Measurements from ENCODE around the gene EHD4.

The EHD4 gene

DNA sequence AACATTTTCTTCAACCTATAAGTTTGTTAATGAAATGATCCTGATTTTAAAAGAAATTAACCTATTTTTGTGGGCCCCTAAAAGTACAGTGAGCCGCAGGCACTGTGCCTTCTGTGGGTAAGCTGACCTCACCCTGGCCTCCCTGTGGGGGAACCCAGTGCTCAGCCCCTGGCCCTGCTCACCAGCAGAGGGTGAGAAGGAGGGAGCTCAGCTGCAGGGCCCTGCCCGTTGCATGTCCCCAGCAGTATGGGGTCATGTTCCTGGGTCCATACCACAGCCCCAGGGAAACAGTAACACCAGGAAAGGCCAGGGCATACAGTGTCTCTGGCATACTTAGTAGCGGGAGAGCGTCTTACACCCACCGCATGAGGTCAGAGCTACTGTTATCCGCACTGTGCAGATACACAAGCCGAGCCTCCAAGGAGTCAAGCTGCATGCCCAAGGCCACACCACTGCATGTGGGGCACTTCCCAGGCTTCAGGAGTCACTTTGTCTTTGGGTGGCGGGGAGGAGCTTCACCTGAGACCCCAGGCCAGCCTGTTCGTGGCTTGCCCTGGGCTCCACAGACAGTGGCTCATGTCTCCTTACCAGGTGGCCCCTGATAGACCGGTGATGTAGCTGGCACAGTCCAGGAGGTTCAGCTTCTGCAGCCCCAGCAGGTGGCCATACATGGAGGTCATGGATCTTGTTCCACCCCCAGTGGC, 22.6 kb upstream of the EHD4 start:
- no peak for FAIRE-seq

DNA sequence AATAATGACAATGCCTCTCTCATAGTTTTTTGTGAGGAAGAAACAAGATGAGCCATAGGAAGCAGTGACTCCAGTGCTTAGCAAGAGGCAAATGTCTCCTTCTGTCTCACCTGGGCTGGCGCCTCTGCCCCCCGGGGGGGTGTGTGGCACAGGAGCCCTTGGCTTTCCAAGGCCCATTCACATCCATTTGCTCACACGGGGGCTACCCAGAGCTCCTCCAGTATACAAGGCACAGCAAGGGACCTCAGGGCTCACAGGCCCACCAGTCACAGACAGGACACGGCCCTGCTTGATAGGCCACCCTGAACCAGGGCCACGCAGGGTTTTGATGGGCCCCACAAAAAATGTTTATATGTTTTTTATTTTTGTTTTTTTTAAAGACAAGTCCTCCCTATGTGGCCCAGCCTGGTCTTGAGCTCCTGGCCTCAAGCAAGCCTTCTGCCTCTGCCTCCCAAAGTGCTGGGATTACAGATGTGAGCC, 21.9 kb upstream of the EHD4 start:
- FAIRE-seq = no peak

DNA sequence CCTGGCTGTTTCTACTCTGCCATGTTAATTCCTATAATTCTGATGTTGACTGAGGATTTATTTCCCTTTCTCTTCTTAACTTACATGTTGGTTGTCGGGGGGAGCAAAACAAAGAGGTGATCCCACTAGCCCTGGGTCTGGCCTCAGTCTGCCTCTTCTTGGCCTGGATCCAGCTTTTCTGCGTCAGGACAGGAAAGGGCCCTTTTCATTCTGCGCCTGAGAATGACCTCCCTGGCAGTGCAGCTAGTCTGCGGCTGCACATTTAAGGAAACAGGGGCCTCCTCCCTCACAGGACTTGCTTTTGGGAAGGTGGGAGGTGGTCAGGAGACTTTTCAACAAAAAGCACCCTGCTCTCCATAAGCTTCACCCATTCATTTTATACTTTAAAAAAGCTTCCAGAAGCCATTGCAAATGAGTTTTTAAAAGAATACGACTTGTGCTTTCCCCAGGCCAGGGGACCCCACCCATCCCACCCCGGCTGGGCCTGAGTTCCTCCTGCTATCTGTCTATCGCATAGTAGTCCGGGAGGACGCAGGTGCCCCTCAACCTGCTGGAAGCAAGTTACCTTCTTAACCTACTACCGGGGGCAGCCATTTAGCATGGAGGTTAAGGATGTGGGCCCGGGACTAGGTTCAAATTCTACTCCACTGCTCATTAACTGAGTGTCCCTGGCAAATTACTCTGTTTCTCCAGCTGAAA, 21.3 kb upstream of the EHD4 start:
- FAIRE-seq = no peak

DNA sequence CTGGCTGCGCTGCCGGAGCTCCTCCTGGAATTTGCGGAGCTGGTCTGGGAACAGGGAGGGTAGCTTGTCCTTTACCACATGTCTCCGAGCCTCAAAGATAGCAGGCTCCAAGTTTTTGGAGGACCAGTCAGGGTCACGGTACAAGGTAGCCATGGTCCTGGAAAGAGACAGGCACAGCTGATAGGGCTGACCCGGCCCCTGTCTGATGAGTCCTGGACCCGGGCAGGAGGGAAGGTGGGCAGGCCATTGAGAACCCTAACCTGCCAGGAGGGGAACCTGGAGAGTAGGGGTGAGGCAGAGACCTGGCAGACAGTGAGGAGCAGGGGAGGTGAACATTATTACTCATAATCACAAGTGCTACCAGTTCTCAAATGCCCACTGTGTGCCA, 20.4 kb upstream of the EHD4 start:
- no peak for FAIRE-seq

DNA sequence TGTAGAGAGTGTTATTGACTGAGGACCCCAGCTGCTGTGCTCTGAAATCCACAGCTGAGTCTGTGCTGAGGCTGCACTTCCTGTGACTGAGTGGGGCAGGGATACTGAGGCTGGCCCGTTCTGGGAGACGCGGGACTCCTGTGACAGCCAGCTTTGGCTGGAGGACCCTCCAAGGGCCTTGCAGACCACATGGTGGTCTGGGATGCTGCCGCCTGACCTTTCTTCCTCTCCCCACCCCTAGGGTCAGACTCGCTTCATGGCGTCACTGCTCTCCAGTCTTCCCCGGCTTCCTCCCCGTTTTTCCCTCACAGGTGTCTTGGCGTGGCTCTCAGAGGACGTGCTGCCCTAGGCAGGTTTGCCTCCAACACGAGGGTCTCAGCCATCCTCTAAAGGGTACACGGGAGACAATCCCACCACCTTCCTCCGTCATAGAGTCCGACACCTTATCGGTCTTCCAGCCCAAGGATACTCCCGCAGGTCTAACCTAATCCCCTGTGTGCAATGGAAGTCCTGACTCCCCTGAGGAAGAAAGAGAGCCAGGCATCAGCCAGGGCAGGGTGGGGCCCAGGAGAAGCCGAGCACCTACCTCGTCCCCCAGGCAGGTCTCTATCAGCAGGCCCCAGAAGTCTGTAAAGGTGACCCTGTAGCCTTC, 19.9 kb upstream of the EHD4 start:
- no peak for FAIRE-seq

DNA sequence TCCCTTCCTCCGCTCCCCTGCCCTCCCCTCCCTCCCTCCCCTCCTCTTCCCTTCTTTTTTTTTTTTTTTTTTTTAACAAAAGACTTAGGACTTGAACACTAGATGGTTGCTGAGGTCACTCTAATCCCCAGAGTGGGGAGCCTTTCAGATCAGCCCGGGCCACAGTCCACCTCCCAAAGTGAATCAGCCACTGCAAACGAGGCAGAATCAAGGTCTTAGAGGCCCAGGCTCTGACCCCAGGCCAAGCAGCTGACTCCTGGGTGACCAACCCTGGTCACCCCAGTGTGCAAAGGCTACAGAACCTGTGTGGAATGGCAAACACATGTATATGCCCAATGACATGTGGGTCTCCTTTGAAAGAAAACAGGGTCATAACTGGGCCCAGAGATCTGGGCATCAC, 18.3 kb upstream of the EHD4 start:
- no peak for FAIRE-seq

DNA sequence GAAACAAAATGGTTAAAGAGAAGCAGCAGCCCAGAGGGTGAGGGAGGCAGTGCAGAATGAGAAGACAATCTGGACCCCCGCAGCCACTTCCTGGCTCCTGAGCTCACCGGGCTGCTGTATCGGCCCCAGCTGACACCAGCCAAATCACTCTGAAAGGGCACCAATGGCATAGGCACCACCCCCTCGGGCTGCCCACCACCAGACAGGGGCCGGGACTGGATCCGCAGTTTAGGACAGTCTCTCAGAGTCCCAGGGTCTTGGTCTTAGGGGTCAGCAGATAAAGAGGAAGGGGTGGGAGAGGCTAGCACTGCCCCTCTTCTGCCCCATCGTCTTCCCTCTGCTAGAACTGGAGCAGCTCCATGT, 17.9 kb upstream of the EHD4 start:
- no peak for FAIRE-seq

DNA sequence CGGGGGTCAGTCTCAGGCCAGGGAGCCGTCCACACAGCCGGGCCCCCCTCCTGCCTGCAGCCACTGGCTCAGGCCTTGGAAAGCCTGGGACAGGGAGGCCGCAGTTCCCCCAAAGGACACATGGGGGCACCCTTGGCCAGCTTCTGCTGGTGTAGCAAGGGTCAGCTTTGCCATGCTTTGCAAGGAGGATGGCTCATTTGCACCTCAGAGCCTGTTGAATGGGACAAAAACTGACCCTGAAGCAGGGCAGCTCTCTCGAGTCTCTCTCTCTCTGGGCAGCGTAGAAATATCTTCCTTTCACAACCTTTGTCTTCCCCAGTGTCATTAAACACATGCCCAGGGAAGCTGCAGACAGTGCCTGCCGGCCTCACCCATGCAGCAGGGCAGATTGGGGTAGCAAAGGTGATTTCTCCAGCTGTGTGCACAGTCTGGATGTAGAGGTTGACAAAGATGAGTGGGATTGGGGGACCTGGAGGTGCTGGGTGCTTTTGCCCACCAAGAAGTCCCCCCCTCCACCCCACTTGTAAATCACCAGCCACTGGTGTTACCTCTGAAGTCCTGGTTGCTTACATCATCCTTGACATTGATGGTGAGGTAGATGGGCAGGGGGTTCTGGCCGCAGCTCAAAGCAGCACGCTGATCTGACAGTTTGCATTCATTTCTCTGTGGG, 17.4 kb upstream of the EHD4 start:
- no peak for FAIRE-seq

DNA sequence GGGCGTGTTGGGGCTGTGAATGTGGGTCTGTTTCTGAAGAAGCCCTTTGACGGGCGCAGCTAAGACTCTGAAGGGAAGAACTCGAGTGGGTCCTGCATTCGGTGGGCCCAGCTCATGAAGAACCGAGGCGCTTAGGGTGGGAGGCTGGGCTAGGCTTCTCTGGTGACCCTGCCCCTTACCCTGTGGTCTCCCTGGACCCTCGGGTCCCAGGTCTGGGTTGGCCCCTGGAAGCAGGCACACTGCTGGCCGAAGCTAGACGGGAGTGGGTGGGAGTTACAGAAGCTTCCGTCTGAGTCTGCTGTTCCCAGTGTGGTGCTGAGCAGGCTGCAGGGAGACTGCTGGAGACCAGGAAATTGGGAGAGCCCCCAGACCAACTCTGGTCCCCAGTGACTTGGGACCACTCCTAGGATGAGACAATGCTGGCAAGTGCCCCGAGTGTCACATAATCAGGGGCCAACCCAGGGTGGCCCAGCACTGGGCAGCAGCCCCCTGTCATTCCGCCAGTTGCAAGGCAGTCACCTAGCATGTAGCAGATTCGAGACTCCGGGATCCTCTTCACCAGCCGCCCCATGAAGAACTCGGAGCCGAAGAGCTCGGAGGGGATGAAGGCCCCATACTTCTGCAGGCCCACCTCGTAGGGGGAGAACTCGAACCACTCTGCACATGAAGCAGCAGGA, 16.7 kb upstream of the EHD4 start:
- no peak for FAIRE-seq

DNA sequence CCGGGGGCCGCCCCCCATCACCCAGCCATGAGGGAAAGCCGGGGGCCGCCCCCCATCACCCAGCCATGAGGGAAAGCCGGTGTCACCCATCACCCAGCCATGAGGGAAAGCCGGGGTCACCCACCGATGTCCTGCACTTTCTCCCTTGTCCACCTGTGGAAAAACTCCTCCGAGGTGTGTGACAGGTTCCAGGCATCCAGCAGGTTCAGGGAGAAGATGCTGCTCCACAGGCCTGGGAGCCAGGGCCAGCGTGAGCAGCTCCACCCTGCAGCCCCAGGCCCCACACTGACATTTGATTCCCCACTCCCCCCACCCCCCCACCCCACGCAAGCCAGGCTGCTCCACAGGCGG, 15.5 kb upstream of the EHD4 start:
- FAIRE-seq = no peak

DNA sequence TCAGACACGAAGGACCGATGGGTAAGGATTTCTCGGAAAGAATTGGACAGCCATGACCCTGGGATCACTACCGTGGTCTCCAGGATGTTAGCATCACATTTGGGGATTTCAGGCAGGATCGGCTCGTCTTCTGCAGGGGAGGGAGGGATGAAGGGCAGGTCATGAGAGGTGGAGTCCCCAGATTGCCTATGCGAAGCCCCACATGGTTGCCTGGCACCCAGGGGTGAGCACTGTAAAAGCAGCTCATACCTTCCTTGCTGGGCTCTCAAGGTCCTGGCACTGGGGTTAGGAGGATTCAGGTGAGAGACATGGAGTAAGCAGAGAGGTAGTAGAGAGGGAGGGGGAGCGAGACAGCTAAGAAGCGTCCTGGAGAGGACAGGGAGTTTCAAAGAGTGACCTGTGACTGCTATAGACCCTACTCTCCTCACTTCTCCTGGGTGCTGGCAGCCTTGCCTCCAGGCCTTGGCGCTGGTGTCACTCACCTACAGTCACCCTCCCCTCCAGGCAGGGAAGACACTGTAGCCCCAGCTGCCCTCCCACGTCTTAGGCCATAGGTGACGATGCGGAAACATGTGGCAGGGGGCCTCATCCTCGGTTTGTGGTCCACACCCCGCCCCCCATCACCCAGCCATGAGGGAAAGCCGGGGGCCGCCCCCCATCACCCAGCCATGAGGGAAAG, 15.0 kb upstream of the EHD4 start:
- FAIRE-seq = no peak

DNA sequence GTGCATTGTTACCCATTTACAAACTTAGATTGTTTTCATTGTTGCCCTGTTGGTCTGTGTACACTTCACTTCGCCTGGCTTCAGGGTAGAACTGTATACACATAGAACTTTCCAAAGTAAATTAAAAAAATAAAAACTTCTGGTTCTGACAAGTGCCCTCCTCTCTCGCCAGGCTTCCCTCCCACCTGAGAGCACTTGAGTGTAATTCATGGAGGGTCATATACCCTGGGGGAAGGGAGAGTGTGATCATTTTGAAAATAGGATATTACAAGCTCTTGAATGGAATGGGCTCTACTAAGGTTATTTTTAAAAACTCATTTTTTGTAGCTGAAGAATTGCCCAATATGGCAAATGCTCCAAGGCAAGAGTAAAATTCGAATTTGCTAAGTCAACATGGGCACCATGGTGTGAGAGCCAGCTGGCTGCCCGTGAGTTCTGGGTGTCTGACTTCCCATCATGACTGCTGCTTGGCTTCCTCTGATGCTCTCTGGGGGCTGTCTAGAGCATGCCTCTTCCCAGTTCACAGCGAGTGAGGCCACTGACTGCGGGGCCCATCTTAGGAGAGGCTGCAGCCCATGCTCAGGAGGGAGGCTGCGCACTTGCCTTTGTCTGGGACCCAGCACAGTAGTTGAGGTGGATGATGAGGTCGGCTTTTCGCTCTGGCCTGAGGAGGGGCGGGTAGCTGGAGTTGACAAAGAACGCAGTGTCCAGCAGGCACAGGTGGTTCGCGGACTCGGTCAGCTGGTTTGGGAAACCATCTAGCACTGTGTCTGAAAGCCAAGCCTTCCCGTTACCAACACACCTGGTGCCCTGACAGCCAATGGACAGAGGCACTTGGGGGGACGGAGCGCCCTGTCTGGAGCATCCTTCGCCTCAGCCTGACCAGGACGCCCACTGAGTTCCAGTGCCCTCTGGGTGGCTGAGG, 13.1 kb upstream of the EHD4 start:
- no peak for FAIRE-seq

DNA sequence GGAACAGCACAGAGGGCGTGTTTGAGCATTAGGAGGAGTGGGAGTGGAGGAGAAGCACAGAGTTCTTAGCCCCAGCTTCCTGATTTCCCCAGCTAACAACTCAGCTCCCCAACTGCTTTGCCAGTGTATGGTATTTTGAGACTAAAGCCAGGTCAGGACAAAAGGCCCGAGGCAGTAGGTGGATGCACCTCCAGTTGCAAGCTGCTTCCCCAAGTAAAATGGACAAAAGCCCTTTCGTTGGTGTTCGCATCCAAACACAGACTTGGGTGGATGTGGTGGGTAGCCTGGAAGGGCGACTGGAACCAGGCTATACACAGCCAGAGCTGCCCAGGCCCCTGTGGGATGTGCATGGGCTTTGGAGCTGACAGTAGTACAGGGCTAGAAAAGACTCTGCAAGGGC, 12.3 kb upstream of the EHD4 start:
- no peak for FAIRE-seq

DNA sequence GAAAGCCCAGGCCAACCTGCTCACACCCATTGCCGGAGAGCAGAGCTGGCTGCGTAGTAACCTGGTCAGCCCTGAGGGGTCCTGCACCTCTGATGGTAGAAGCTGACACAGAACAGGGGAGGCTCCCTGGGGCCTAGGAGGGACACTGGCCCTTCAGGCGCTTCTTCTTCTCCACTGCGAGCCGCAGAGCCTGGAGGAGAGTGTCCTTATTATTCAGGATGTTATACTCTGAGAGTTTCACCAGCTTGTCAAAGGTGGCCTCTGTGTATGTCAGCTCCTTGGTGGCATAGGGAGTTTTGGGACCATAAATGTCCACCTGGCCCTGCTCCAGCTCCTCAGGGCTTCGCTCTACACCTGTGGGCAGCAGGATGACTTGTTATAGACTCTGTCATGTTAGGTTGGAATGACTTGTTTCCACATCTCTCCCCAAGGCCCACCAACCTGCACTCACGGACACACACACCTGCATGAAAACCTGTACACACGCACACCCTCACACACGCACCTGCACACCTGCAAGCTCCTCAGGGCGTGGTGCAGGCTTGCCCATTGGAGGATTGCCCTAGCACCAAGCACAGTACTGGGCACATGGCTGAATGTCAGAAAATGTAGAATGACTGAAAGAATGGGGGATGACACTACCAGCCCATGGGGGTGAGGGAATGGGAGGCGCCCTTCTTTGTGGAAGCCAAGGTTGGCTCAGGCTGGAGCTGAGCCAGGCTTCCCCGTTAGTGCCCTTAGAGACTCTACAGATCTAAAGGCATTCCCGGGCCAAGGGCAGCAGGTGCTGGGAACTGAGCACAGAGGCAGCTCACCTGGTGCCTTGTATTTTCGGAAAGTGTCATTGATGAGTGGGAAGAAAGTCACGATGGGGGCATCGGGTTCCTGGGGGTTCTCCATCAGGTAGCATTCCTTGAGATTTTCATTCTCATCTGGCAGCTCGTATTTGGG, 11.5 kb upstream of the EHD4 start:
- no peak for FAIRE-seq

DNA sequence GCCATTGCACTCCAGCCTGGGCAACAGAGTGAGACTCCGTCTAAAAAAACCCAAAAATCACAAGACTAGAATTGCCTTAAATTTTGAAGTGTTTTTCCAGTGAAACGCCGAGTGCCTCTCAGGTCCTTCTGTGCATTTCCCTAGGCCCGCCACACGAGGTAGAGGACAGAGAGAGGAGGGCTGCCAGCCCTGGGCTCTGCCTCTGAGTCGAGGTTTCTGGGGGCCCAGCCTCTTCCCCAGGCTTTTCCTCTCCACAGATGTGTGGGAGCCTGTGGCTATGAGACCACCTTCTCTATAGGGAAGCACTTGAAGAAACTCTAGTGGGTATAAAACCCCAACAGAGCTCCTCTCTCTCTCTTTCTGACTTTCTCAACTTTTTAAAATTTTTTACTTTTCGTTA, 10.9 kb upstream of the EHD4 start:
- FAIRE-seq = no peak

DNA sequence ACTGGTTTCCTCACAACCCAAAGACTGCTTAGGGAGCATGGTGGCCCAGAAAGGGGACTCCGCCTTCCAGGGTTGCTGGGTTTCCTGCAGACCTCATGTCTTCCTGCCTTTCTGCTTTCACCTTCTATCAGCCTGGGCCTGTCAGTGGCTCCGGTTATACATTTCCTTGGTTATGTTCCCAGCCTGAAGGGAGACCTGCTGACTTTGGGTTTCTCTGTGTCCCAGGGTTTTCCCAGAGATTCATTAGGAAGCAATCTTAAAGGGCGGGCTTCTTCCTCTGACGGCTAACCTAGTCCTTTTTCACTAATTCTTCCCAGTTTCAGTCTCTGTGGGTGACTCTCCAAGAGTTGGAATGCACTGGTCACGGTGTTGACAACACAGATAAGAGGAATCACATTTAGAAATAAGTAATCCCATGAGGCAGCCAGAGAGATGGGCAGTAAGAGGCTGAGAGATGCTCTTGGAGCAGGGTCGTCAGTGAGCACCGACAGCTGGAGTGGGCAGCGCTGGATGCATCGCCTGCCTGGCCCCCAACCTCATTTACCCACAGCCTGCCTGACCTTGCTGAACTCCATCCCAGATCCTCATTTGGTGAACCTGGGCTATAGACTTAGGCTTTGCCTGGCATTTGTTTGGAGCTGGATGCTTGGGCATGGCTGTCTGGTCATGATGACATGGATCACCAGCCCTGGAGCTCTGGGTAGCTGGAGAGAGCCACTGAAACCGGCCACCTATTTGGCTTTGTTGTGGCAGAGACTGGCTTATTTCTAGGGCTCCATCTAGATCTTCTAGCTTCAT, 10.0 kb upstream of the EHD4 start:
- FAIRE-seq = no peak

DNA sequence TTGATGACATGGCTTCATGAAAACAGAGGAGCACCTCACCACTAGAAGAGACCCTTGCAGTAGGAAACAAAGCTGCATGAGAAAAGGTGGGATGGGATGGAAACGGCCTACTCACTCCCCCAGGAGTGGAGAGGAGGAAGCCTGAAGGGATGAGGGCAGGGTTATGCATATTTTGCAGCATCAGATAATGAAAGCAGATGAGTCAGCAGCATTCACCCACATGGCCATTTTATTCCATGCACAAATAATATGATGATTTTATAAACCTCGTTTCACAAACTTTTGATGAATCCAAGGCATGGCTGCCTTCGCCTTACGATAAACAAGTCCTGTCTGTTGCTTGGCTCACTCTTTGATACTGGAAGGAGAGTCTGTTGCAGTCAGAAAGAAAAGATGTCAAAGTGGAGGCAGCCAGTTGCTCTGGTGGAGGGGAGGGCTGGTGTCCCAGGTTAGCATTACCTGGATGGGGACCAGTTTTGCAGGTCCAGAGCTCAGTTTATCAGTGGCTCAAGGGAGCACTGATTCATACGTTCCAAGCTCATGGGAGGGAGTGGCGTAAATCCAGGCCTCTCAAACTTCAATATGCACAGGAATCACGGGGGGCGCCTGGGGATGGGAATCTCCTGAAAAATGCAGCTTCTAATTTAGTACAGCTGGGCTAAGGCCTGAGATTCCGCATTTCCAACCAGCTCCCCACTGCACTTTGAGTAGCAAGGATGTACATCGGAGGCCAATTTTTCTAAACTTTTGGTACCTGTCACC, 9.2 kb upstream of the EHD4 start:
- FAIRE-seq = no peak

DNA sequence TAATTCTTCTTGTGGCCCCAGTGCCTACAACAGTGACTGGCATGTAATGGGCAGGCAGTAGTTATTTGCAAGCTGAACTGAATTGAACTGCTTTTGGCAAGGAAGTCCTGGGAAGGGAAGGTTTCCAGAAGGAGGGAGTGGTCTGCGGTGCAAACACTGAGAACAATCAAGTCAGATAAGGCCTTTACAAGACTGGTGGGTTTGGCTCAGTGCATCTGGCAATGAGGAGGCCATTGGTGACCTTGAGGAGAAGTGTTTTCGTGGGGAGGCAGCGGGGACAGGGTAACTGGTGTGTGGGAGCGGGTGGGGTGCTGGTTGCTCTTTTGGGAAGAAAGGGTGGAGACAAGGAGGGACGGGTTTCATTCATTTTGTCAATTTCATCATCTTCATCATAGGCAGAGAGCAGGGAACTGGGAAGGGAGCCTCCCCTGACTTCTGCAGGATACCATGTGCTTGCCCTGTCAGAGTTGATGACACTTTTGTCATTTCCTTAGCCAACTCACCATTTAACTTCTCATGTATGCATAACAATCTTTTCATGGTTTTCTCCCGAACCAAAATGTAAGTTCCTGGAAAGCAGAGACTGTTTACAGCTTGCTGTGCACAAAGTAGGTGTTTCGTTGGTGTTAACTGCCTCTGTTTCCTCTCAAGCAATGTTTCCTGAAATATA, 8.4 kb upstream of the EHD4 start:
- FAIRE-seq = no peak
